ENCODE results near the gene FIBCD1.

Gene FIBCD1

DNA sequence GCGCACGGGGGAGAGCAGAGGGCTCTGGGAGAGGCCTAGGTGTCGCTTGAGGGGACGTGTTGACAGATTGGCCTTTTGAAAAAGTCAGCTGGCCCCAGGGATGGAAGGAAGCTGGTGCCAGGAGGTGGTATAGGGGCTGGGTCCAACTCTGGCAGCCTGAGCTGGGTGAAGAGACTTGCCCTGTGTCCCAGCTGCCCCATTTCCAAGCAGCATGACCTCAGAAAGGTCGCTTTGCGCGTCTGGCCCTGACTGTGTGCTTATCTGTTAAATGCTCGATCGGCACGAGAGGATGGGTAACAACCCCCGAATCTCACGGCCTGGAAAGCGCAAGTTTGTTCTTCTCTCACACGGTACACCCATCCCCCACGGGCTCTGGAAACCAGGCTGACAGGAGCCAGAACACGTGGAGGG is 38.8 kb upstream of the FIBCD1 start:
- no CpG with 5 or more reads among the region's 16 CpGs for WGBS, 2 donors (ENCODE audit: extremely low coverage in 2 of 2, insufficient read length in 2 of 2, insufficient replicate concordance in 1 of 2)
- Histone ChIP-seq H3K4me2 (ENCODE audit: insufficient read depth, low read length, poor library complexity, severe bottlenecking) (no peak overlapping the region), H2BK120ac (ENCODE audit: low read depth, low read length) (no peak overlapping the region), H3K14ac (ENCODE audit: low read length) (no peak overlapping the region), H2BK15ac (ENCODE audit: low read length) (peak overlapping the region; percentile 14), H3K4me1 (ENCODE audit: control insufficient read depth in 2 of 2, insufficient read depth in 1 of 2, low read depth in 1 of 2, low read length in 2 of 2) (peaks cover 13 to 29% of the 10 kb centered on the region in 2 donors), H2BK5ac (ENCODE audit: low read length) (no peak overlapping the region), H3K4ac (ENCODE audit: low read length) (no peak overlapping the region), H3K18ac (ENCODE audit: low read length) (peak overlapping the region; percentile 5), H4K8ac (ENCODE audit: low read depth, low read length) (no peak overlapping the region), H3K27ac (replicated peaks; ENCODE audit: low read length) (no peak overlapping the region), H3K4me3 (ENCODE audit: low read length in 2 of 2) (no peak overlapping the region), H3K79me1 (ENCODE audit: low read depth, low read length) (no peaks in the 10 kb centered on the region), H2AFZ (ENCODE audit: low read length) (no peak overlapping the region), H2AK5ac (ENCODE audit: low read depth, low read length) (no peak overlapping the region), H3K23ac (ENCODE audit: low read depth, low read length, poor library complexity) (peak overlapping the region; percentile 83), H3K9ac (ENCODE audit: low read depth, low read length, poor library complexity) (no peak overlapping the region), H3K27me3 (ENCODE audit: control insufficient read depth in 3 of 3, insufficient read depth in 3 of 3, low read depth in 1 of 3, low read length in 3 of 3) (peaks cover 0 to 11% (median 0%) of the 10 kb centered on the region in 3 experiments), H3K36me3 (replicated peaks in 1 of 2; ENCODE audit: control insufficient read depth in 2 of 2, insufficient read depth in 2 of 2, low read length in 2 of 2) (no peaks in the 10 kb centered on the region), H4K91ac (ENCODE audit: low read depth, low read length, poor library complexity) (no peak overlapping the region), H3K9me3 (replicated peaks in 1 of 2; ENCODE audit: control insufficient read depth in 2 of 2, insufficient read depth in 1 of 2, low read depth in 1 of 2, low read length in 2 of 2) (no peaks in the 10 kb centered on the region), H2BK12ac (ENCODE audit: low read length) (peak overlapping the region; percentile 75)
- no peak for DNase-seq (ENCODE audit: low spot score)

DNA sequence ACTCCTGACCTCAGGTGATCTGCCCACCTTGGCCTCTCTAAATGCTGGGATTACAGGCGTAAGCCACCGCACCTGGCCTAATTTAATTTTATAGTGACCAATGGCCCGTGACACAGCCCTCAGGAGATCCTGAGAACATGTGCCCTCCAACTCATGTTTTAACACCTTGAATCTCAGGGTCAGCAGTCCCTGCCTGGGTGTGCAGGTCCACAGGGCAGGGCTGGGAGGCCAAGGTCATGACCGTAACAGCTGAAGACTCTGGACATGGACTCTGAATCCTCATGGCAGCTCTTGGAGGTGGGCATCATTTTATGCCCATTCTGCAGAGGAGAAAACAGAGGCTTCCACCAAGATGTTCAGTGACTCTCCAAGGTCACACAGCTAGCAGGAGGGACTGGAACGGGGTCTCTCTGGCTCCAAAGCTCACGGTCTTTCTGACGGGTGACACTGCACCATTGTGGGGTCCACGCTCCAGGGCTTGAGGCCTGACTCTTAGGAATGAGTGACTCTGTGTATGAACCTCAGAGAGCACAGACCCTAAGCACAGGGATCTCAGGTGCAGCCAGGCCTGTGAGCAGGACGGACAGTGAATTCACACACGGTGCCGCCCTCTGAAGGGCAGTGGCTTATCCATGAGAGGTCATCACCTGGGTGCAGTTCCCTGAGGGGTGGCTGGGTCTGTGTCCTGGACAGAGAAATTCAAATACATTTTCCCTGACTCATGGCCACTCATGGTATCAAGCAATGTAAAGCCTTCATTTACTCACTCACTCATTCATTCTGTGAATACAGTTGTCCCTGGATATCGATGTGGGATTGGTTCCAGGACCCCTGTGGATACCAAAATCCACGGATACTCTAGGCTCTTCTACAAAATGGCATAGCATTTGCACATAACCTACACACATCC is 37.1 kb upstream of the FIBCD1 start:
- no peak overlapping the region for H4K8ac ChIP-seq (ENCODE audit: low read depth, low read length)
- peaks cover 4 to 23% of the 10 kb centered on the region in 2 donors for H3K4me1 ChIP-seq (ENCODE audit: control insufficient read depth in 2 of 2, insufficient read depth in 1 of 2, low read depth in 1 of 2, low read length in 2 of 2)
- no peak overlapping the region for H3K14ac ChIP-seq (ENCODE audit: low read length)
- H3K79me1 ChIP-seq (ENCODE audit: low read depth, low read length): no peaks in the 10 kb centered on the region
- peaks cover 0 to 13% (median 0%) of the 10 kb centered on the region in 3 experiments for H3K27me3 ChIP-seq (ENCODE audit: control insufficient read depth in 3 of 3, insufficient read depth in 3 of 3, low read depth in 1 of 3, low read length in 3 of 3)
- H3K18ac ChIP-seq (ENCODE audit: low read length): no peak overlapping the region
- no peak overlapping the region for H2BK5ac ChIP-seq (ENCODE audit: low read length)
- no peak for DNase-seq (ENCODE audit: low spot score)
- no peak overlapping the region for H3K4me2 ChIP-seq (ENCODE audit: insufficient read depth, low read length, poor library complexity, severe bottlenecking)
- H4K91ac ChIP-seq (ENCODE audit: low read depth, low read length, poor library complexity): no peak overlapping the region
- no peaks in the 10 kb centered on the region for H3K36me3 ChIP-seq (replicated peaks in 1 of 2; ENCODE audit: control insufficient read depth in 2 of 2, insufficient read depth in 2 of 2, low read length in 2 of 2)
- no peaks in the 10 kb centered on the region for H3K9me3 ChIP-seq (replicated peaks in 1 of 2; ENCODE audit: control insufficient read depth in 2 of 2, insufficient read depth in 1 of 2, low read depth in 1 of 2, low read length in 2 of 2)
- no peak overlapping the region for H2AFZ ChIP-seq (ENCODE audit: low read length)
- H3K23ac ChIP-seq (ENCODE audit: low read depth, low read length, poor library complexity): peak overlapping the region; percentile 82
- peak overlapping the region; percentile 14 for H3K9ac ChIP-seq (ENCODE audit: low read depth, low read length, poor library complexity)
- no peak overlapping the region for H2BK12ac ChIP-seq (ENCODE audit: low read length)
- H3K4ac ChIP-seq (ENCODE audit: low read length): no peak overlapping the region
- no peak overlapping the region for H2BK15ac ChIP-seq (ENCODE audit: low read length)
- H3K4me3 ChIP-seq (ENCODE audit: low read length in 2 of 2): no peak overlapping the region
- no CpG with 5 or more reads among the region's 13 CpGs for WGBS, 2 donors (ENCODE audit: extremely low coverage in 2 of 2, insufficient read length in 2 of 2, insufficient replicate concordance in 1 of 2)
- H3K27ac ChIP-seq (replicated peaks; ENCODE audit: low read length): no peak overlapping the region
- peak overlapping the region; percentile 37 for H2AK5ac ChIP-seq (ENCODE audit: low read depth, low read length)
- no peak overlapping the region for H2BK120ac ChIP-seq (ENCODE audit: low read depth, low read length)

- H3K27me3 ChIP-seq (ENCODE audit: control insufficient read depth in 3 of 3, insufficient read depth in 3 of 3, low read depth in 1 of 3, low read length in 3 of 3): peaks cover 0 to 13% (median 0%) of the 10 kb centered on the region in 3 experiments
These were observed 36.1 kb upstream of the FIBCD1 start for GRCh38 chr9:130975156-130975555.

GRCh38 chr9:130974697-130975096 is 35.6 kb upstream of the FIBCD1 start:
- no CpG with 5 or more reads among the region's 5 CpGs for WGBS, 2 donors (ENCODE audit: extremely low coverage in 2 of 2, insufficient read length in 2 of 2, insufficient replicate concordance in 1 of 2)
- Histone ChIP-seq H3K79me1 (ENCODE audit: low read depth, low read length) (no peaks in the 10 kb centered on the region), H3K4me2 (ENCODE audit: insufficient read depth, low read length, poor library complexity, severe bottlenecking) (no peak overlapping the region), H2BK15ac (ENCODE audit: low read length) (no peak overlapping the region), H2AK5ac (ENCODE audit: low read depth, low read length) (no peak overlapping the region), H3K18ac (ENCODE audit: low read length) (no peak overlapping the region), H4K91ac (ENCODE audit: low read depth, low read length, poor library complexity) (no peak overlapping the region), H3K36me3 (replicated peaks in 1 of 2; ENCODE audit: control insufficient read depth in 2 of 2, insufficient read depth in 2 of 2, low read length in 2 of 2) (no peaks in the 10 kb centered on the region), H3K14ac (ENCODE audit: low read length) (no peak overlapping the region), H3K9me3 (replicated peaks in 1 of 2; ENCODE audit: control insufficient read depth in 2 of 2, insufficient read depth in 1 of 2, low read depth in 1 of 2, low read length in 2 of 2) (no peaks in the 10 kb centered on the region), H3K9ac (ENCODE audit: low read depth, low read length, poor library complexity) (no peak overlapping the region), H3K27ac (replicated peaks; ENCODE audit: low read length) (no peak overlapping the region), H3K23ac (ENCODE audit: low read depth, low read length, poor library complexity) (no peak overlapping the region), H4K8ac (ENCODE audit: low read depth, low read length) (no peak overlapping the region), H2BK120ac (ENCODE audit: low read depth, low read length) (no peak overlapping the region), H3K4ac (ENCODE audit: low read length) (no peak overlapping the region), H2BK5ac (ENCODE audit: low read length) (no peak overlapping the region), H3K27me3 (ENCODE audit: control insufficient read depth in 3 of 3, insufficient read depth in 3 of 3, low read depth in 1 of 3, low read length in 3 of 3) (peaks cover 0 to 13% (median 0%) of the 10 kb centered on the region in 3 experiments), H2BK12ac (ENCODE audit: low read length) (no peak overlapping the region), H3K4me3 (ENCODE audit: low read length in 2 of 2) (no peak overlapping the region), H3K4me1 (ENCODE audit: control insufficient read depth in 2 of 2, insufficient read depth in 1 of 2, low read depth in 1 of 2, low read length in 2 of 2) (peaks cover 10 to 12% of the 10 kb centered on the region in 2 donors), H2AFZ (ENCODE audit: low read length) (no peak overlapping the region)
- no peak for DNase-seq (ENCODE audit: low spot score)

More at GRCh38 chr9:130975156-130975555, 36.1 kb upstream of the FIBCD1 start:
- no peaks in the 10 kb centered on the region for H3K9me3 ChIP-seq (replicated peaks in 1 of 2; ENCODE audit: control insufficient read depth in 2 of 2, insufficient read depth in 1 of 2, low read depth in 1 of 2, low read length in 2 of 2)
- no peak overlapping the region for H2AFZ ChIP-seq (ENCODE audit: low read length)
- no peak overlapping the region for H2AK5ac ChIP-seq (ENCODE audit: low read depth, low read length)
- DNase-seq (ENCODE audit: low spot score): no peak
- no peak overlapping the region for H3K18ac ChIP-seq (ENCODE audit: low read length)
- no peak overlapping the region for H4K8ac ChIP-seq (ENCODE audit: low read depth, low read length)
- H3K4me3 ChIP-seq (ENCODE audit: low read length in 2 of 2): no peak overlapping the region
- H3K79me1 ChIP-seq (ENCODE audit: low read depth, low read length): no peaks in the 10 kb centered on the region
- no peaks in the 10 kb centered on the region for H3K36me3 ChIP-seq (replicated peaks in 1 of 2; ENCODE audit: control insufficient read depth in 2 of 2, insufficient read depth in 2 of 2, low read length in 2 of 2)
- peaks cover 10 to 16% of the 10 kb centered on the region in 2 donors for H3K4me1 ChIP-seq (ENCODE audit: control insufficient read depth in 2 of 2, insufficient read depth in 1 of 2, low read depth in 1 of 2, low read length in 2 of 2)
- no peak overlapping the region for H2BK120ac ChIP-seq (ENCODE audit: low read depth, low read length)
- no peak overlapping the region for H2BK15ac ChIP-seq (ENCODE audit: low read length)
- no peak overlapping the region for H3K23ac ChIP-seq (ENCODE audit: low read depth, low read length, poor library complexity)
- H3K14ac ChIP-seq (ENCODE audit: low read length): no peak overlapping the region
- no peak overlapping the region for H3K4ac ChIP-seq (ENCODE audit: low read length)
- H2BK12ac ChIP-seq (ENCODE audit: low read length): no peak overlapping the region
- H3K27ac ChIP-seq (replicated peaks; ENCODE audit: low read length): no peak overlapping the region
- H3K4me2 ChIP-seq (ENCODE audit: insufficient read depth, low read length, poor library complexity, severe bottlenecking): no peak overlapping the region
- H3K9ac ChIP-seq (ENCODE audit: low read depth, low read length, poor library complexity): no peak overlapping the region
- no peak overlapping the region for H4K91ac ChIP-seq (ENCODE audit: low read depth, low read length, poor library complexity)
- no peak overlapping the region for H2BK5ac ChIP-seq (ENCODE audit: low read length)
- WGBS, 2 donors (ENCODE audit: extremely low coverage in 2 of 2, insufficient read length in 2 of 2, insufficient replicate concordance in 1 of 2): no CpG with 5 or more reads among the region's 5 CpGs
